OCI-LY7 (cell line): Measurements from ENCODE around the gene PRCC. TPM values are rescaled to one million over a fixed set of nuclear protein-coding genes. Genes with fewer than 3 reads are reported as not detected.
A peak's percentile ranks its signal among the peaks of the same experiment; 100 is the strongest.

Source experiments
- BruUV-seq: library from RNA; stranded (reverse); fragments of 400-500 nt; replicated peaks from 2 replicates; lab custom pipeline; 2021; lab: Mats Ljungman, UMichigan
- CTCF ChIA-PET: fragments of 300-600 bp; sonication (Branson Sonifier 250); formaldehyde crosslinking; loops from one replicate; lab custom pipeline; 2022; ENCODE audit warnings: antibody characterized with exemption; ENCODE audit not compliant: unreplicated experiment; lab: Charles Lee
- POLR2A ChIA-PET: fragments of 300-600 bp; sonication (Branson Sonifier 250); formaldehyde crosslinking; loops from one replicate; lab custom pipeline; 2022; ENCODE audit warnings: antibody characterized with exemption; lab: Charles Lee
- DNase-seq: peaks from one replicate; pipeline ENCODE4 v3.0.0-alpha.2; 2015; ENCODE audit warnings: low spot score
- H2AFZ ChIP-seq: fragments of 200-600 bp; sonication (generic), shearing (Covaris generic); 2 replicates; pipeline ENCODE4 v1.6.1; 2014; ENCODE audit warnings: mild to moderate bottlenecking, antibody characterized with exemption, low read length, moderate library complexity
- H3K27ac ChIP-seq: fragments of 200-600 bp; sonication (generic); 2 replicates; pipeline ENCODE4 v1.5.1; 2014; ENCODE audit warnings: mixed run types, low read depth, mild to moderate bottlenecking, moderate library complexity, low read length, inconsistent platforms; ENCODE audit not compliant: poor library complexity, severe bottlenecking
- H3K36me3 ChIP-seq: fragments of 200-600 bp; sonication (generic); 2 replicates; pipeline ENCODE4 v1.6.1; 2014; ENCODE audit warnings: mild to moderate bottlenecking, antibody characterized with exemption, low read length, moderate library complexity, mixed read lengths; ENCODE audit not compliant: insufficient read depth
- H3K4me1 ChIP-seq: fragments of 200-600 bp; sonication (generic); 2 replicates; pipeline ENCODE4 v1.5.1; 2014; ENCODE audit warnings: mild to moderate bottlenecking, low read length; ENCODE audit not compliant: insufficient read depth, poor library complexity, severe bottlenecking
- H3K4me2 ChIP-seq: fragments of 200-600 bp; sonication (generic); 2 replicates; pipeline ENCODE4 v1.6.1; 2014; ENCODE audit warnings: mild to moderate bottlenecking, low read length
- H3K4me3 ChIP-seq: fragments of 200-600 bp; sonication (generic); 2 replicates; pipeline ENCODE4 v1.5.1; 2014; ENCODE audit warnings: mild to moderate bottlenecking, low read depth, low read length; ENCODE audit not compliant: poor library complexity, severe bottlenecking
- H3K79me2 ChIP-seq: fragments of 200-600 bp; sonication (generic); 2 replicates; pipeline ENCODE4 v1.6.1; 2016; ENCODE audit warnings: low read depth, mild to moderate bottlenecking, low read length, moderate library complexity, mixed read lengths; ENCODE audit not compliant: insufficient read depth
- H3K9me2 ChIP-seq: fragments of 200-600 bp; sonication (generic); 2 replicates; pipeline ENCODE4 v1.6.1; 2016; ENCODE audit warnings: mild to moderate bottlenecking, low read length, mixed read lengths; ENCODE audit not compliant: insufficient read depth
- H3K9me3 ChIP-seq: fragments of 200-600 bp; sonication (generic); 2 replicates; pipeline ENCODE4 v1.6.1; 2014; ENCODE audit warnings: mild to moderate bottlenecking, mixed run types, low read length, mixed read lengths
- H4K20me1 ChIP-seq: fragments of 200-600 bp; sonication (generic); 2 replicates; pipeline ENCODE4 v1.6.1; 2014; ENCODE audit warnings: mild to moderate bottlenecking, antibody characterized with exemption, low read length, moderate library complexity, mixed read lengths; ENCODE audit not compliant: insufficient read depth
- EZH2phosphoT487 ChIP-seq: fragments of 200-600 bp; sonication (generic); IDR thresholded peaks from 2 replicates; pipeline ENCODE4 v1.6.1; 2018; ENCODE audit warnings: low read depth, borderline replicate concordance, mild to moderate bottlenecking, mixed run types, antibody characterized with exemption, low read length, moderate library complexity, mixed read lengths
- intact Hi-C: fragments of 100-400 bp; cut with micrococcal nuclease; formaldehyde crosslinking; loops from one replicate; pipeline ENCODE4 v1.10.0; 2022; ENCODE audit not compliant: unreplicated experiment
- total RNA-seq, 2 experiments: library from RNA; depleted of rRNA in 1 of 2; stranded (reverse); fragments of >200 nt in 1 of 2; shearing (Covaris generic) in 1 of 2; gene quantifications; 2 replicates each; pipeline ENCODE4 v1.2.3, GENCODE V29; 2014 to 2022
- TF ChIP-seq, protein P1 (sequence below): fragments of 200-600 bp; sonication (generic); conservative IDR thresholded peaks from 2 replicates; pipeline ENCODE4 v1.5.1; 2014; ENCODE audit warnings: mild to moderate bottlenecking, antibody characterized with exemption, low read length, moderate library complexity, mixed read lengths

The PRCC gene
- total RNA-seq, 2 experiments from 2014 or later, result 54.0 to 82.9 TPM

DNA sequence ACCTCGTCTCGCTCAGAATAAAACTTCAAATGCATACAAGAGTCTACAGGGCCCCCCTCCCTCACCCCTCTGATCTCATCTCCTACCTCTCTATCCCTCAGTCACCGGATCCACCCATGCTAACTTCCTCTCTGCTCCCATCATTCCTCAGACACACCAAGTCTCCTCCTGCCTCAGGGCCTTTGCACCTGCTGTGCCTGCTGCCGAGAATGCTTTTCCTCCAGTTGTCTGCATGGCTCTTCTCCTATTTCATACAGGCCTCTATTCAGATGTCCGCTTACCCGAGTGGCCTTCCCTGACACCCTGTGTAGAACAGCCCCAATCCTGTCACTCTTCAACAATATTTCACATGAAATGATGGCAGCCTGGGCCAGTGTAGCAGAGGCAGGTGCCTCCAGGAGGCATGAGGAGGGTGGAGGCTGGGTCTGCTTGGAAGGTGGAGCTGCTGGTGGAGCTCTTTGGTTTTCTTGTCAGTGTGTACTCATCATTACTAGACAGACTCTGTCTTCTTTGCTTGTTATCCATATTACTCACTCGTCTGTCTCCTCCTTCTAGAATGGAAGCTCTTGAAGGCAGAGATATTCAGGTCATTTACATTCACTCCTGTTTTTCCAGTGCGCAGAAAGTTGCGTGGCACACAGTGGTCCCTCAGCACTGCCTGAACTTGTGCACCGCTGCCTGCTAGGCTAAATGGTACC is 45.1 kb downstream of the PRCC start:
- Histone ChIP-seq H3K36me3 (no peaks in the 10 kb centered on the region), H3K4me3 (no peak overlapping the region), H3K4me1 (peaks cover 31% of the 10 kb centered on the region), H3K9me2 (no peaks in the 10 kb centered on the region), H2AFZ (no peak overlapping the region), H3K79me2 (no peaks in the 10 kb centered on the region), H3K27ac (no peak overlapping the region), H4K20me1 (no peaks in the 10 kb centered on the region), H3K4me2 (no peak overlapping the region), H3K9me3 (no peaks in the 10 kb centered on the region)
- BruUV-seq, result no TSS peak
- ChIA-PET POLR2A (no interaction called here), CTCF (interaction anchor here (1.1 kb wide), 1 partner anchor 15 kb away, joined by 3 read pairs; no protein-coding TSS in a partner anchor)
- intact Hi-C loops, result no loop called here
- no peak for DNase-seq
- TF ChIP-seq, protein P1, sequence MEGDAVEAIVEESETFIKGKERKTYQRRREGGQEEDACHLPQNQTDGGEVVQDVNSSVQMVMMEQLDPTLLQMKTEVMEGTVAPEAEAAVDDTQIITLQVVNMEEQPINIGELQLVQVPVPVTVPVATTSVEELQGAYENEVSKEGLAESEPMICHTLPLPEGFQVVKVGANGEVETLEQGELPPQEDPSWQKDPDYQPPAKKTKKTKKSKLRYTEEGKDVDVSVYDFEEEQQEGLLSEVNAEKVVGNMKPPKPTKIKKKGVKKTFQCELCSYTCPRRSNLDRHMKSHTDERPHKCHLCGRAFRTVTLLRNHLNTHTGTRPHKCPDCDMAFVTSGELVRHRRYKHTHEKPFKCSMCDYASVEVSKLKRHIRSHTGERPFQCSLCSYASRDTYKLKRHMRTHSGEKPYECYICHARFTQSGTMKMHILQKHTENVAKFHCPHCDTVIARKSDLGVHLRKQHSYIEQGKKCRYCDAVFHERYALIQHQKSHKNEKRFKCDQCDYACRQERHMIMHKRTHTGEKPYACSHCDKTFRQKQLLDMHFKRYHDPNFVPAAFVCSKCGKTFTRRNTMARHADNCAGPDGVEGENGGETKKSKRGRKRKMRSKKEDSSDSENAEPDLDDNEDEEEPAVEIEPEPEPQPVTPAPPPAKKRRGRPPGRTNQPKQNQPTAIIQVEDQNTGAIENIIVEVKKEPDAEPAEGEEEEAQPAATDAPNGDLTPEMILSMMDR, result no peak
- no peak for TF ChIP-seq EZH2phosphoT487

DNA sequence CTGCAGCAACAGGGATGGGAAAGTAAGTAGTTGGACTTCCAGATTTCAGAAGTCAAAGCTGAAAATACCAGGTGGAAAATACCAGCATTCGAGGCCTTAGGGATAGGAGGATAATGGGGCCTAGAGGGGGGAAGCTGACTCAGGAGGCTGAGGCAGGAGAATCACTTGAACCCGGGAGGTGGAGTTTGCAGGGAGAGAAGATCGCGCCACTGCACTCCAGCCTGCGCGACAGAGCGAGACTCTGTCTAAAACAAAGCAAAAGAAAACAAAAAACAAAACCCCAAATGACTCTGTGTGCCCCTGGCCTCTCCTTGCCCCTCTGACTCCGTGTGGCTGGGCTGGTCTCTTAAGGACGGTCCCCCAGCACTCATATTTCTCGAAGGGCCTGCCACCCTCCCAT is 46.0 kb downstream of the PRCC start:
- POLR2A ChIA-PET, result no interaction called here
- no peak overlapping the region for H3K27ac ChIP-seq

More for the DNA sequence above, 46.0 kb downstream of the PRCC start:
- H3K4me1 ChIP-seq, result peaks cover 27% of the 10 kb centered on the region
- DNase-seq, result no peak
- intact Hi-C loops, result no loop called here
- H3K9me3 ChIP-seq, result no peaks in the 10 kb centered on the region
- BruUV-seq, result no TSS peak
- no peaks in the 10 kb centered on the region for H4K20me1 ChIP-seq
- TF ChIP-seq EZH2phosphoT487, result no peak
- TF ChIP-seq, protein P1, result no peak
- H3K79me2 ChIP-seq, result no peaks in the 10 kb centered on the region
- H2AFZ ChIP-seq, result peak overlapping the region; percentile 83
- H3K4me3 ChIP-seq, result peak overlapping the region; percentile 58
- CTCF ChIA-PET, result interaction anchor here (1.1 kb wide), 1 partner anchor 16 kb away, joined by 3 read pairs; no protein-coding TSS in a partner anchor
- peak overlapping the region; percentile 68 for H3K4me2 ChIP-seq
- no peaks in the 10 kb centered on the region for H3K9me2 ChIP-seq
- no peaks in the 10 kb centered on the region for H3K36me3 ChIP-seq
